ENCODE measurements around the gene SMARCC1. TPM values are rescaled to one million over a fixed set of nuclear protein-coding genes. Genes with fewer than 3 reads are reported as not detected.

Gene SMARCC1
- total and polyA plus RNA-seq, 4 experiments from 2014 or later = 29.5 to 101 (median 72.7) TPM

DNA sequence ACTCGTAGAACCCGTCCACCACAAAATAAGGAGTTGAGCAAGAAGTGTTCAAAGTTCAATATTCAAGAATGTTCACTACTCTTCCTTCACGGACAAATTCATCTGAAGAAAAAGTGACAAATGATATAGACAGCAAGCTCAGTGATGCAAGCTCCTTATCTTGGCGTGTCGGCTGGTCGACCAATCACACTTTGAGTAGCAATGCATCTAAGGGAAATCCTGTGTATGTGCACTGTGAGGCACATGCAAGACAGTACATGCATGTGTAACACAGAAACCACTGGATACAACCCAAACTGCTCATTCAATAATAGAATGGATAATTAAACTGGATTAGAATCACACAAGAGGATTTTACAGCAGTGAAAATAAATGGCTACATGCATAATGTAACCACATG, 138.6 kb downstream of the SMARCC1 start:
- no peak overlapping the region for H3K27ac Mint-ChIP-seq
- peaks cover 19 to 44% of the 10 kb centered on the region in 2 donors for H3K36me3 Mint-ChIP-seq
- POLR2A ChIA-PET (ENCODE audit: partially characterized antibody) = no interaction called here

DNA sequence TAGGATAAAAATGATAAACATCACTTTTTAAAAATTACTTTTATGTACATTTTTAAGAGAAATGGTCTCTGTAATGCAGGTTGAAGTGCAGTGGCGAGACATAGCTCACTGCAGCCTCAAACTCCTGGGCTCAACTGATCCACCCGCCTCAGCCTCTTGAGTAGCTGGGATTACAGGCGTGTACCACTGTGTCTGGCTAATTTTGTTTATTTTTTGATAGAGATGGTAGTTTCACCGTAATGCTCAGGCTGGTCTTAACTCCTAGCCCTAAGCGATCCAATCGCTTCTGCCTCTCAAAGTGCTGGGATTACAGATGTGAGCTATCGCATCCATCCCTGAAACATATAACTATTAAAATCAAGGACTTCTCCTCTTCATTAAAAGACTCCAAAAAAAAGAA, 140.0 kb downstream of the SMARCC1 start:
- POLR2A ChIA-PET (ENCODE audit: partially characterized antibody) = no interaction called here
- Mint-ChIP-seq H3K4me1 (peaks cover 0 to 4% (median 2%) of the 10 kb centered on the region in 4 donors), H3K36me3 (peaks cover 22 to 45% of the 10 kb centered on the region in 2 donors), H3K27ac (no peak overlapping the region), H3K27me3 (no peaks in the 10 kb centered on the region), H3K9me3 (no peaks in the 10 kb centered on the region), H3K4me3 (no peak overlapping the region)
- Histone ChIP-seq H3K4me1 (ENCODE audit: insufficient read depth, low read length) (no peaks in the 10 kb centered on the region), H3K27me3 (ENCODE audit: insufficient read depth, low read length) (no peaks in the 10 kb centered on the region), H3K36me3 (ENCODE audit: insufficient read depth, low read length) (peaks cover 22% of the 10 kb centered on the region), H3K4me3 (ENCODE audit: low read length in 2 of 2) (no peak overlapping the region), H3K9me3 (ENCODE audit: control insufficient read depth in 1 of 2, low read length in 2 of 2) (no peaks in the 10 kb centered on the region), H3K27ac (ENCODE audit: low read depth, low read length) (no peak overlapping the region)
- DNase-seq = no peak
- intact Hi-C loops (cut with micrococcal nuclease) = no loop called here
- CTCF ChIA-PET (ENCODE audit: partially characterized antibody) = interaction anchor here (1.3 kb wide), 1 partner anchor 348 kb away, joined by 4 read pairs; no protein-coding TSS in a partner anchor

More for the DNA sequence above, 138.6 kb downstream of the SMARCC1 start:
- Histone ChIP-seq H3K36me3 (ENCODE audit: insufficient read depth, low read length) (peaks cover 18% of the 10 kb centered on the region), H3K9me3 (ENCODE audit: control insufficient read depth in 1 of 2, low read length in 2 of 2) (no peaks in the 10 kb centered on the region), H3K27me3 (ENCODE audit: insufficient read depth, low read length) (no peaks in the 10 kb centered on the region), H3K4me3 (ENCODE audit: low read length in 2 of 2) (no peak overlapping the region), H3K27ac (ENCODE audit: low read depth, low read length) (no peak overlapping the region), H3K4me1 (ENCODE audit: insufficient read depth, low read length) (no peaks in the 10 kb centered on the region)
- intact Hi-C loops (cut with micrococcal nuclease) = no loop called here
- no peaks in the 10 kb centered on the region for H3K27me3 Mint-ChIP-seq
- H3K9me3 Mint-ChIP-seq = no peaks in the 10 kb centered on the region
- H3K4me3 Mint-ChIP-seq = no peak overlapping the region
- no peak for DNase-seq
- peaks cover 0 to 5% (median 2%) of the 10 kb centered on the region in 4 donors for H3K4me1 Mint-ChIP-seq
- CTCF ChIA-PET (ENCODE audit: partially characterized antibody) = no interaction called here

DNA sequence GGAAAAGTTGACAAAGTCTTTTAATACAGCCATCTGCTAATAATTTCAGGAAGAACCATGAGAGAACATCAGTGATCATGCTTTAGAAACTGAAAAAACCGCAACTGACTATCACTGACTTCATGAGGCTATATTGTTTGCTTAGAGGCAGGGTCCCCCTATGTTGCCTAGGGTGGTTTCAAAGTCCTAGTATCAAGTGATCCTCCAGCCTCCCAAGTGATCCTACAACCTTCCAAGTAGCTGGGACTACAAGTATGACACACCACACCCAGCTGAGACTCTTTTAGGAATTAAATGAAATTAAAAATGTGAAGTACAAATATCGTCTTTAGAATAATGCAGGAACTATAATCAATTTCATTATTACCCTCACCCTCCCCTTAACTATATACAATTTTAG, 144.8 kb downstream of the SMARCC1 start:
- no peak overlapping the region for H3K4me3 ChIP-seq (ENCODE audit: low read length in 2 of 2)
- peak overlapping the region in 1 of 7 donors; percentile 61 for H3K27ac Mint-ChIP-seq
- no peaks in the 10 kb centered on the region for H3K4me1 ChIP-seq (ENCODE audit: insufficient read depth, low read length)
- ChIA-PET CTCF (ENCODE audit: partially characterized antibody) (no interaction called here), POLR2A (ENCODE audit: partially characterized antibody) (no interaction called here)
- H3K9me3 ChIP-seq (ENCODE audit: control insufficient read depth in 1 of 2, low read length in 2 of 2) = no peaks in the 10 kb centered on the region
- no peaks in the 10 kb centered on the region for H3K27me3 Mint-ChIP-seq
- intact Hi-C loops (cut with micrococcal nuclease) = no loop called here
- H3K27me3 ChIP-seq (ENCODE audit: insufficient read depth, low read length) = no peaks in the 10 kb centered on the region
- peaks cover 34 to 59% of the 10 kb centered on the region in 2 donors for H3K36me3 Mint-ChIP-seq
- H3K27ac ChIP-seq (ENCODE audit: low read depth, low read length) = no peak overlapping the region
- peaks cover 51% of the 10 kb centered on the region for H3K36me3 ChIP-seq (ENCODE audit: insufficient read depth, low read length)
- peaks cover 3 to 11% (median 7%) of the 10 kb centered on the region in 4 donors for H3K4me1 Mint-ChIP-seq
- DNase-seq = no peak
- H3K4me3 Mint-ChIP-seq = no peak overlapping the region
- H3K9me3 Mint-ChIP-seq = no peaks in the 10 kb centered on the region

DNA sequence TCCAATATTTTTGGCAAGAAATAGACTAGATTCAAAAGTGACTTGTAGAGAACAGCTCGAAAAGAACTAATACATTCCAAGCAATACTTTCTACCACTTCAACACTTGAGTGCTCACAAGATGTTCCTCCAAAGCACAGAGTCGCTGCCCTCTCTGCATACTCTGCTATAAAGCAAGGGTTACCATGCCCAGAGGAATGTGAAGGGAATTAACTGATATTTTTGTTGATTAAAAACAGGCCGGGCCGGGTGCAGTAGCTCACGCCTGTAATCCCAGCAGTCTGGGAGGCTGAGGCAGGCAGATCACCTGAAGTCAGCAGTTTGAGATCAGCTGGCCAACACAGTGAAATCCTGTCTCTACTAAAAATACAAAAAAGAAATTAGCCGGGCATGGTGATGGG, 145.5 kb downstream of the SMARCC1 start:
- no peak for DNase-seq
- ChIA-PET CTCF (ENCODE audit: partially characterized antibody) (no interaction called here), POLR2A (ENCODE audit: partially characterized antibody) (no interaction called here)
- peaks cover 4 to 11% (median 7%) of the 10 kb centered on the region in 4 donors for H3K4me1 Mint-ChIP-seq
- Histone ChIP-seq H3K4me3 (ENCODE audit: low read length in 2 of 2) (no peak overlapping the region), H3K36me3 (ENCODE audit: insufficient read depth, low read length) (peaks cover 47% of the 10 kb centered on the region), H3K27me3 (ENCODE audit: insufficient read depth, low read length) (no peaks in the 10 kb centered on the region), H3K9me3 (ENCODE audit: control insufficient read depth in 1 of 2, low read length in 2 of 2) (no peaks in the 10 kb centered on the region), H3K27ac (ENCODE audit: low read depth, low read length) (no peak overlapping the region), H3K4me1 (ENCODE audit: insufficient read depth, low read length) (no peaks in the 10 kb centered on the region)
- H3K36me3 Mint-ChIP-seq = peaks cover 40 to 60% of the 10 kb centered on the region in 2 donors
- intact Hi-C loops (cut with micrococcal nuclease) = no loop called here
- no peaks in the 10 kb centered on the region for H3K9me3 Mint-ChIP-seq
- peak overlapping the region in 1 of 7 donors; percentile 37 for H3K27ac Mint-ChIP-seq
- H3K27me3 Mint-ChIP-seq = no peaks in the 10 kb centered on the region
- no peak overlapping the region for H3K4me3 Mint-ChIP-seq

DNA sequence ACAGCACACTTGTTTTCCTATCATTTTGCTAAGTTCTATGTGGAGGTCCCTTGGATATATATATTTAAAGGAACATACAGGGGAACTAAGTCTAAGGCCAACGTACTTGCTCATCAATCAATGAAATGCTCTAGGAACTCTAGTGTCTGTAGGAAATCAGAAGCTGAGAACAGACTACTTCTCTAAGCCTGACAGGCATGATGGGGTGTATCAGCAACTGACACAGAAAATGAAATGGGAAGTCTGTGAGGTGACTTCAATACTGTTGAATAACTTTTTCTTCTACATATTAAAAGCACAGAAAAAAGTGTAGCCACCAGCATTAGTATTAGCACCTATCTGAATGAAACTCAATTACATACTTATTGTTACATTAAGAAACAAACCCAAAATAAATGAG, 146.2 kb downstream of the SMARCC1 start:
- Histone ChIP-seq H3K27ac (ENCODE audit: low read depth, low read length) (no peak overlapping the region), H3K36me3 (ENCODE audit: insufficient read depth, low read length) (peaks cover 52% of the 10 kb centered on the region), H3K27me3 (ENCODE audit: insufficient read depth, low read length) (no peaks in the 10 kb centered on the region), H3K9me3 (ENCODE audit: control insufficient read depth in 1 of 2, low read length in 2 of 2) (no peaks in the 10 kb centered on the region), H3K4me1 (ENCODE audit: insufficient read depth, low read length) (no peaks in the 10 kb centered on the region), H3K4me3 (ENCODE audit: low read length in 2 of 2) (no peak overlapping the region)
- POLR2A ChIA-PET (ENCODE audit: partially characterized antibody) = no interaction called here
- Mint-ChIP-seq H3K4me3 (peak overlapping the region in 3 of 8 donors; percentile 1 to 37 (median 3)), H3K9me3 (no peaks in the 10 kb centered on the region), H3K27me3 (no peaks in the 10 kb centered on the region), H3K27ac (peak overlapping the region in 5 of 7 donors; percentile 4 to 71 (median 59)), H3K36me3 (peaks cover 47 to 63% of the 10 kb centered on the region in 2 donors), H3K4me1 (peaks cover 4 to 11% (median 7%) of the 10 kb centered on the region in 4 donors)
- DNase-seq = no peak
- intact Hi-C loops (cut with micrococcal nuclease) = no loop called here
- CTCF ChIA-PET (ENCODE audit: partially characterized antibody) = interaction anchor here (0.6 kb wide), 1 partner anchor 368 kb away, joined by 3 read pairs; no protein-coding TSS in a partner anchor

DNA sequence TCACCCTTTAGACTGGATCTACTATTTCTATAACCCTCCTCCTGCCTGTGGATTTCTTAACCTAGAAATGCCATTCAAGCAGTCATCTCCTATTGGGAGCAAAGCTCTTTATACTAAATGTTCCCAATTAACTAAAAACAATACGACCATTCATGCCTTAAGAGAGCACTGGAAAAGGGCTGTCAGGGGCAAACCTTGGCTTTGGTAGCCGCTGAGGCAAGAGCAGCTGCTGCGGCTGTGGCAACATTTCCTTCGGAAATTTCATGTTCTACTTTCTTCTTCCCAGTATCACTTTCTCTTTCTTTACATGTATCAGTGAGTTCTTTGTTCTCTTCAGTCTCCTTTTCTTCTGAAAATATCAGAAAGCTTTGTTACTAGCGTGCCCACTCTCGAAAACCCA, 146.7 kb downstream of the SMARCC1 start:
- Histone ChIP-seq H3K4me3 (ENCODE audit: low read length in 2 of 2) (no peak overlapping the region), H3K27ac (ENCODE audit: low read depth, low read length) (no peak overlapping the region), H3K36me3 (ENCODE audit: insufficient read depth, low read length) (peaks cover 56% of the 10 kb centered on the region), H3K4me1 (ENCODE audit: insufficient read depth, low read length) (no peaks in the 10 kb centered on the region), H3K9me3 (ENCODE audit: control insufficient read depth in 1 of 2, low read length in 2 of 2) (no peaks in the 10 kb centered on the region), H3K27me3 (ENCODE audit: insufficient read depth, low read length) (no peaks in the 10 kb centered on the region)
- POLR2A ChIA-PET (ENCODE audit: partially characterized antibody) = no interaction called here
- H3K4me1 Mint-ChIP-seq = peaks cover 4 to 11% (median 7%) of the 10 kb centered on the region in 4 donors
- peak overlapping the region in 3 of 8 donors; percentile 1 to 37 (median 3) for H3K4me3 Mint-ChIP-seq
- peak overlapping the region; percentile 4 to 71 (median 55) for H3K27ac Mint-ChIP-seq
- peak in 1 of 5 donors; percentile 3 for DNase-seq
- peaks cover 47 to 68% of the 10 kb centered on the region in 2 donors for H3K36me3 Mint-ChIP-seq
- intact Hi-C loops (cut with micrococcal nuclease) = no loop called here
- H3K9me3 Mint-ChIP-seq = no peaks in the 10 kb centered on the region
- CTCF ChIA-PET (ENCODE audit: partially characterized antibody) = interaction anchor here (1.4 kb wide), 1 partner anchor 13 kb away, joined by 4 read pairs; no protein-coding TSS in a partner anchor
- H3K27me3 Mint-ChIP-seq = no peaks in the 10 kb centered on the region

DNA sequence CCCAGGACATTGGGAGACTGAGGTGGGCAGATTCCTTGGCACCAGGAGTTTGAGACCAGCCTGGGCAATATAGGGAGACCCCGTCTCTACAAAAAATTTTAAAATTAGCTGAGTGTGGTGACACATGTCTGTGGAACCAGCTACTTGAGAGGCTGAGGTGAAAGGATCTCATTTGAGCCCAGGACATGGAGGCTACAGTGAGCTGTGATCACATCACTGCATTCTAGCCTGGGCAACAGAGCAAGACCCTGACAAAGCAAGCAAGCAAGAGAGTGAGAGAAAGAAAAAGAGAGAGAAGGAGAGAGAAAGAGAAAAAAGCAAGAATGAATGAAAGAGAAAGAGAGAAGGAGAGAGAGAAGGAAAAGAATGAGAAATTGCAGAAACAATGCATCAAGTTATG, 150.9 kb downstream of the SMARCC1 start:
- Histone ChIP-seq H3K27ac (ENCODE audit: low read depth, low read length) (no peak overlapping the region), H3K4me1 (ENCODE audit: insufficient read depth, low read length) (no peaks in the 10 kb centered on the region), H3K9me3 (ENCODE audit: control insufficient read depth in 1 of 2, low read length in 2 of 2) (no peaks in the 10 kb centered on the region), H3K4me3 (ENCODE audit: low read length in 2 of 2) (no peak overlapping the region), H3K36me3 (ENCODE audit: insufficient read depth, low read length) (peaks cover 64% of the 10 kb centered on the region), H3K27me3 (ENCODE audit: insufficient read depth, low read length) (no peaks in the 10 kb centered on the region)
- intact Hi-C loops (cut with micrococcal nuclease) = no loop called here
- Mint-ChIP-seq H3K27me3 (no peaks in the 10 kb centered on the region), H3K4me1 (peaks cover 5 to 11% (median 6%) of the 10 kb centered on the region in 4 donors), H3K27ac (peak overlapping the region in 1 of 7 donors; percentile 60), H3K36me3 (peaks cover 63 to 80% of the 10 kb centered on the region in 2 donors), H3K4me3 (no peak overlapping the region), H3K9me3 (no peaks in the 10 kb centered on the region)
- ChIA-PET CTCF (ENCODE audit: partially characterized antibody) (no interaction called here), POLR2A (ENCODE audit: partially characterized antibody) (interaction anchor here (1.3 kb wide), 1 partner anchor 9 kb away, joined by 3 read pairs; no protein-coding TSS in a partner anchor)
- no peak for DNase-seq
